DMS79 treated with DMSO at 0.1 percent for 48 hours (cell line): ENCODE data around the gene POP4.

Experiments used
- DNase-seq: peaks from one replicate; lab custom pipeline; 2025; lab: John Stamatoyannopoulos, UW

POP4 gene

DNA sequence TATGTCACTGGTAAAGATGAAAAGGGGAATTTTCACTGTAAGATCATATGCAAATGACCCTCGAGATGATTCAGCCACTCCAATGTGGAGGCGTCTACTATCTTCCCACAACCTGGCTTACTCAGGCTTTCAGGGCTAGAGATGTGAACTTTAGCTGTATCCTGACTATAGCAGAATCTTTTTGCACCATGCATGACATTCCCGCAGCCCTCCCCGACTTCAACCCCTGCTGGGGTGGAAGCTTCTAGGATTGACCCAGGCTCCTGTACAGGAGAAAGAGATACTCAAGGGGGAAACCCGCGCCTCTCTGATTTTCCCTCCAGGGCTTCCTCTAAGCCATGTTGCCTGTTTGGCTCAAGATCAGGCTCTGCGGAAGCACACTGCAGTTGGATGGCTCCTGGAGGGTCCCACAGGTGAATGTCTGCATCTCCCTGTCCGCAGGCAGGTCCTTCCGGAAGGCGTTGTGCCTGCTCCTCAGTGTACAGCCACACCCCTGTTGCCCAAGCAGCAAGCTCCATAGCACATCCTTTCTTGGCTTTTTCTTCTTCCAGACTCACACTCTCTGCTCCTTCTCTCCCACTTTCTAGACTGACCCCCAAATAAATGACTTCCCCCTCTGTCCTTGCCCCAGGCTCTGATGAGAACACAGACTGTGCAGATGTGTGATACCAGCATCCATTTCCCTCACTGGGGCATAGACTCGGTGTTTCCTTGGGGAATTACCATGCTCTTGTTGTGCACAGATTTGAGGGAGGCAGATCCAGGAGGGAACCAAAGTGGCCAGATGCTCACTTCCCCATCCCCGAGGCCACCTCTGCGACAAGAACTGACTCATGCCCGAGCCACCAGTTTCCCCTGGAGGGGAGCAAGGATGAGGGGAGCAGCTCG is 29.1 kb upstream of the POP4 start:
- DNase-seq = no peak

DNA sequence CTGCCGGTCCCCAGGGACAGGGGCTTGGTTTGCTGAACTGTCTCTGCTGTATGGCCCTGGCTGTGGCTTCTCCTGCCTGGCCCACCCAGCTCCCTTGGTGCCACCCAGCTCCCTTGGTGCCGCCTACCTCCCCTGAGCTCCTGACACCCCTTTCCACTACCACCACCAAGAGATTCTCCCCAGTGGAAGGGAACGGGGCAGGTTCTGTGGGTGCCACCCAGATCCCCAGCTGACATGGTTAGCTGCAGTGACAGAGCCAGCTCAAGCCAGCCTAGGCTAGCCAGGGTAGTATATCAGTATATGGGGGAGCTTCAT is 28.5 kb upstream of the POP4 start:
- no peak for DNase-seq

GRCh38 chr19:29578349-29578748 is 27.7 kb upstream of the POP4 start:
- DNase-seq = no peak

- DNase-seq = no peak
These were observed 26.7 kb upstream of the POP4 start for GRCh38 chr19:29579308-29579910.

DNA sequence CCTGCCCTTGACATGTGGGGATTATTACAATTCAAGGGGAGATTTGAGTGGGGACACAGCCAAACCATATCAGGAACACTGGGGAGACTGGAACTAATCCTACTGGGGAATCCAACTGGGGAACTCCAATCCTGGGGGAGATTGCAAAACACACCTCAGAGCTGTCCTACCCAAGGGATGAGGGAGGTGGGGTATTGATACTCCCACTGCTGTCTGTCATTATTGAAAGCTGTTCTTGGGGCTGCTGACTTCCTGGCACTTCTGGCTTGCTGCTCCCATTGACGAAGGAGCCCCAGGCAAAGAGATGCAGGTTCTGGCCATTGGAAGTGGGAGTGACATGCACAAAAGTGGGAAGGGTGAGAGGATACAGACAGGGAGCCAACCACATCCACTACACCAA is 24.7 kb upstream of the POP4 start:
- no peak for DNase-seq

- DNase-seq = peak; percentile 26
These were observed 22.7 kb upstream of the POP4 start for GRCh38 chr19:29583196-29583999.

DNA sequence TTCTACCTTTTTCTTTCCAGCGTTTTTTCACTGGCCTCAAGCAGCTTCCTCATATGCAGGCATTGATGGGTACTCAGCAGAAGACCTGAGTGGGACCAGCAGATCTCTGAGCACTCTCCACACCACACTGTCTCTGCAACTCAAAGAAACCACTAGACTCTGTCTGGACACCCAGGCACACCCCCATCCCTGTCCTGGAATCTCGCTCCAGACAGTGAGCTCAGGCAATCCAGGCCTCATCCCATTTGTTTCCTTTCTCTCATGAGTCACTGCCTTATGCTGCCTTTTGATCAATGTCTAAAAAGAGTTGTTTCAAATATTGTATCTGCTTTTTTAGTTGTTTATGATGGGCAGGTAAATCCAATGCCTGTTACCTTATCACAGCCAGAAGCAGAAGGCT is 19.7 kb upstream of the POP4 start:
- DNase-seq = no peak

GRCh38 chr19:29587059-29587458 is 19.0 kb upstream of the POP4 start:
- no peak for DNase-seq

DNA sequence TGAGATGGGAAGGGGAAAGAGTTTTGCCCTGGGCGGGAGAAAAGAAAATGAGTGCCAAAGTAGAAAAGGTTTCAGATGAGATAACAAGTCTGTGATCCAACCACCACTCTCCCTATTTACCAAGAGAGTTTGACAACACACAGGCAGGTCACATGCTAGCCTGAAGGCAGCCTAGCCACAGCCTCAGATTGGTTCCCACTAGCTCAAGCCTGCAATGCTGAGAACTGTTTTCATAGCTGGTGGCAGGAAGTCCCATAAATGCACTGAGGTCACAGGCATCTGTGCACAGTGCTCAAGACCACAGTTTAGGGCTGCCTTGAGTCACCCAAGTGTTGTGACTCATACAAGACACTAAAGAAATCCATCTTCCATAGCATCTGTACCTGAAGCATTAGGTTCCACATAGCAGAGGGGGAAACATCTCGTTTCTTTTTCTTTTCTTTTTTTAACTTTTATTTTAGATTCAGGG is 18.5 kb upstream of the POP4 start:
- DNase-seq = no peak

- DNase-seq = no peak
These were observed 18.0 kb upstream of the POP4 start for GRCh38 chr19:29588095-29588494.

DNA sequence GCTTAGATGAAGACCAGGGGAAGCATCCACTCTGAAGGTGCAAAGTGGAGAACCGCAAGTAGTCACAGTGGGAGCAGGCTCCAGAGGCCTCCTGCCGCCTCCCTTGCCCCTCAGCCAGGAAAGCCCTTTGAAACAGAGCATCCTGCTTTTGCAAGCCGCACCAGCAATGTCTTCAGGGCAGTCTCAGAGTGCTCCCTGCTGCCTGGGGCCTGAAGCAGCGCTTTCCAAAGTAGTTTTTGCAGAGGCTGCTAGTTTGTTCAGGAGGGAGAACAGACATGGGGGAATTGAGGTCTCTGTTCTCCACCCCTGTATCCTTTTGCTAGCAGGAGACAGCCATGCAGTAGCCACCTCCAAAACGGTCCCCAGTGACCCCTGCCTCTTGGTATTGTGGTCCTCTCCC is 15.8 kb upstream of the POP4 start:
- DNase-seq = peak; percentile 5

DNA sequence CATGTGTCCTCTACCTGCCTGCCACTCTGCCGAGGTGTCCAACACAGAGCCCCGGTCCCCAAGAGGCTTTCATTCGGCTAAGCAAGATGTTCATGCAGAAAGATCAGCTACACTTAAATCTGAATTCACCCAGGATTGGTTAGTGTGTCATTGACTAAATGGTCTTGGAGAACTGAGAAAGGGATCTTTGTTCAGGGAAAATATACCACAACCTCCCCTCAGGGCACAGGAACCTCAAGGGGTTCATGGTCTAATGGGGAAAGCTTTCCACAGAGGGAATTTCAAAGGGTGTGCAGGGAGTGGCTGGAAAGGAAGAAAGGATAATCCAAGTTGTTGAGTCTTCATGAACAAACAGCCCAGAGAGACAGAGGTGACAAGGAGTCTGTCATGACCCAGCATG is 14.4 kb upstream of the POP4 start:
- DNase-seq = no peak

DNA sequence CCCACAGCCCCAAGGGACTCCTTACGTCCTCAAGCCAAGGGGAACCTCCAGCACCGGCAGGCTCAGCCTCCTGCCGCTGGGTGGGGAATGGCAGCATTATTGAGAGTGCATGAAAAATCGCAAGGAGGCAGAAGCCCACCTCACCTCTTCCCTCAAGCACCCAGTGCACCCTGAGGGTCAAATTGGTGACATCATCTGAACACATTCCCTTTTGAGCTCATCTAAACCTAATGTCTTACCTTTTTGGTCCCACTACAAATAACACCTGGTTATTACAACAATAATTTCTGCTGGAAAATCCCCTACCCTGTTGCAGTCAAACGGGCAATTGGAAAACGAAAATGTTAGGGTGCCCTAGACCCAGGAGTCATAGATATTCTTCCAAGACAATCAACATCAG is 12.2 kb upstream of the POP4 start:
- no peak for DNase-seq

- DNase-seq = peak; percentile 63
These were observed 9.9 kb upstream of the POP4 start for GRCh38 chr19:29596080-29596727.

- DNase-seq = peak; percentile 87
These were observed 9.1 kb upstream of the POP4 start for GRCh38 chr19:29596885-29597525.

GRCh38 chr19:29598036-29598435 is 8.0 kb upstream of the POP4 start:
- no peak for DNase-seq

GRCh38 chr19:29598496-29598895 is 7.6 kb upstream of the POP4 start:
- no peak for DNase-seq

- no peak for DNase-seq
These were observed 2.8 kb upstream of the POP4 start for GRCh38 chr19:29603308-29603707.

DNA sequence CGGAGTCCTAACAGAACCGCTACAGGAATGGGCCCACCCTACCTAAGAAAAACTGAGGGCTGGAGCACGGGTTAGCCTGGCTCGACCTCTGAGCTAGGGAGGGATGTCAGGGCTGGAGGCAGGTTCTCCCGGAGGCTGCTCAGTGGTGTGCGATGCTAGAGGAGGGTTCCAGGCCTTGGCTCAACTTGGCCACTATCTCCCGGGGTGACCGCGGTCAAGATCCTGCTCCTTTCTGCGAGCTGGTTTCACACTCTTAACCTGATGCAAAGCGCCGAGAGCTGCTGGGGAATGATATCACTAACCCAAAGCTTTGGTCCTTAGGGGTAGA is 301 bp downstream of the POP4 start:
- no peak for DNase-seq

- no peak for DNase-seq
These were observed 3.6 kb downstream of the POP4 start for GRCh38 chr19:29609636-29610035.

GRCh38 chr19:29610213-29610573 is 4.1 kb downstream of the POP4 start:
- DNase-seq = no peak
